Measurements from ENCODE around the gene NRCAM. TPM values are rescaled to one million over a fixed set of nuclear protein-coding genes. Genes with fewer than 3 reads are reported as not detected.

The NRCAM gene
- total RNA-seq, 2 experiments from 2014 or later: 3.2 to 3.8 TPM

DNA sequence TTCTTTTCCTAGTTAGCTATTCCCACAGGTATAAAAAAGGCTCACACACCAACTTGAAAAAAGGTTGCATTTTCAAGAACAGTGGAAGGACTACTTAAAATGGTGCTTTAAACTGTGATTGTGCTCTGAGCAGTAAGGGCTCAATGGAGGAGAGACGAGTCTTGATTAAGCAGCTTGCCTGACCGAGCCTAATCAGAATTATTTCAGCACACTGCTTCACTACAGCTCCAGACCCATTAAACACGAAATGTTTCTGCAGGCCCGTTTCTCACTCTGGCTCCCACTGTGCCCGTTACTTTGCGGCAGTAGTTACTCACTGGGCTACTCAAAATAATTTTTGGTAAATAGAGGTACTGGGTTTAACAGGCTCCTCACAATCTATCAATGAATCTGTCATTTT, 126.0 kb downstream of the NRCAM start:
- no peak overlapping the region for H3K4me3 Mint-ChIP-seq
- CTCF ChIA-PET: interaction anchor here (0.7 kb wide), 1 partner anchor 26 kb away, joined by 3 read pairs; no protein-coding TSS in a partner anchor
- DNase-seq (no peak), ATAC-seq (no peak)
- no peaks in the 10 kb centered on the region for H3K9me3 Mint-ChIP-seq
- no peak overlapping the region for H3K27ac Mint-ChIP-seq
- no peaks in the 10 kb centered on the region for H3K36me3 Mint-ChIP-seq (ENCODE audit: low read depth)
- no peaks in the 10 kb centered on the region for H3K4me1 Mint-ChIP-seq (ENCODE audit: low read depth)
- H3K27me3 Mint-ChIP-seq: no peaks in the 10 kb centered on the region
- TF ChIP-seq, protein P1, sequence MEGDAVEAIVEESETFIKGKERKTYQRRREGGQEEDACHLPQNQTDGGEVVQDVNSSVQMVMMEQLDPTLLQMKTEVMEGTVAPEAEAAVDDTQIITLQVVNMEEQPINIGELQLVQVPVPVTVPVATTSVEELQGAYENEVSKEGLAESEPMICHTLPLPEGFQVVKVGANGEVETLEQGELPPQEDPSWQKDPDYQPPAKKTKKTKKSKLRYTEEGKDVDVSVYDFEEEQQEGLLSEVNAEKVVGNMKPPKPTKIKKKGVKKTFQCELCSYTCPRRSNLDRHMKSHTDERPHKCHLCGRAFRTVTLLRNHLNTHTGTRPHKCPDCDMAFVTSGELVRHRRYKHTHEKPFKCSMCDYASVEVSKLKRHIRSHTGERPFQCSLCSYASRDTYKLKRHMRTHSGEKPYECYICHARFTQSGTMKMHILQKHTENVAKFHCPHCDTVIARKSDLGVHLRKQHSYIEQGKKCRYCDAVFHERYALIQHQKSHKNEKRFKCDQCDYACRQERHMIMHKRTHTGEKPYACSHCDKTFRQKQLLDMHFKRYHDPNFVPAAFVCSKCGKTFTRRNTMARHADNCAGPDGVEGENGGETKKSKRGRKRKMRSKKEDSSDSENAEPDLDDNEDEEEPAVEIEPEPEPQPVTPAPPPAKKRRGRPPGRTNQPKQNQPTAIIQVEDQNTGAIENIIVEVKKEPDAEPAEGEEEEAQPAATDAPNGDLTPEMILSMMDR (IDR thresholded peaks at IDR 0.05): no peak
- intact Hi-C loops (cut with micrococcal nuclease): no loop called here
- POLR2A ChIA-PET: interaction anchor here (0.6 kb wide), 1 partner anchor 301 kb away, joined by 3 read pairs; no protein-coding TSS in a partner anchor

DNA sequence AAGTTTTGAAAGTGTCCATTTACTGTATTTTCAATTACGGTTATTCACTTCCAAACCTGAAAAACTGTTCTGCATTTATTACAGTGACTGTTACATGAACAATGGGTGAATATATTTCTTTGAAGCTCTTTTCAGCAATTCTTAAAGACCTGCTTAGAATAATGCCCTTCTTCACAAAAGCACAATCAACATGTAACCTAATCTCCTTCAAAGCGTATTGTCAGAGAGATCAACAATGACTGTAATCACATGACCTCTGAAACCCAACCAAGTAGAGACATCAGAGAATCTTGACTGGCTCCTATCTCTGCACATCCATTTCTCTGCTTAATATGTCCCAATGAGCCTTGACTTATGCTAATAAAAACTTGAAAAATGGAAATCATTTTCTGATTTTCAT, 126.7 kb downstream of the NRCAM start:
- Mint-ChIP-seq H3K36me3 (ENCODE audit: low read depth) (no peaks in the 10 kb centered on the region), H3K4me1 (ENCODE audit: low read depth) (no peaks in the 10 kb centered on the region), H3K27ac (no peak overlapping the region), H3K4me3 (no peak overlapping the region), H3K27me3 (no peaks in the 10 kb centered on the region), H3K9me3 (no peaks in the 10 kb centered on the region)
- ATAC-seq: no peak
- ChIA-PET POLR2A (no interaction called here), CTCF (no interaction called here)
- TF ChIP-seq, protein P1 (IDR thresholded peaks at IDR 0.05): no peak
- intact Hi-C loops (cut with micrococcal nuclease): no loop called here
- DNase-seq: no peak

GRCh38 chr7:108328174-108328651, 128.0 kb downstream of the NRCAM start:
- Mint-ChIP-seq H3K9me3 (no peaks in the 10 kb centered on the region), H3K27ac (no peak overlapping the region), H3K36me3 (ENCODE audit: low read depth) (no peaks in the 10 kb centered on the region), H3K4me1 (ENCODE audit: low read depth) (peaks cover 3% of the 10 kb centered on the region), H3K27me3 (no peaks in the 10 kb centered on the region), H3K4me3 (no peak overlapping the region)
- ATAC-seq (no peak), DNase-seq (no peak)
- CTCF ChIA-PET: no interaction called here
- intact Hi-C loops (cut with micrococcal nuclease): no loop called here
- POLR2A ChIA-PET: no interaction called here
- TF ChIP-seq, protein P1 (IDR thresholded peaks at IDR 0.05): no peak

DNA sequence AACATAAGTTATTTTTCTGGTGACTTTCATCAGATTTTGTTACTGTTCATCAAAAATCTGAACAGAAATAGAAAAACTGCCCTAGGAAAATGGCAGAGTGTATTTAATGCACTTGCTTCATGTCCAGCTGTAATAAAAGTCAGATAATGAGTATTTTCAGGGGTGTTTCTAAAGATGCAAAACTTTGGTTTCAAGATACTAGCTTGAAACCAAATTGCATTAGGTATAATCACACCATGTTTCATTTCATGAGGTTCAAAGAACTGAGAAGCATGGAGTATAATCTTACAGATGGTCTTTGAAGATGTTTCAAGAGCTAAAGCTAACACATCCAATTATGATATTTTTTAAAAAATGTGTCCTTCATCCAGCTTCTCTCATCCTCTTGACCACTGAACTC, 128.9 kb downstream of the NRCAM start:
- no peak overlapping the region for H3K27ac Mint-ChIP-seq
- TF ChIP-seq, protein P1 (IDR thresholded peaks at IDR 0.05): no peak
- peaks cover 3% of the 10 kb centered on the region for H3K4me1 Mint-ChIP-seq (ENCODE audit: low read depth)
- intact Hi-C loops (cut with micrococcal nuclease): no loop called here
- no peak overlapping the region for H3K4me3 Mint-ChIP-seq
- ChIA-PET POLR2A (no interaction called here), CTCF (no interaction called here)
- DNase-seq (no peak), ATAC-seq (no peak)
- no peaks in the 10 kb centered on the region for H3K9me3 Mint-ChIP-seq
- no peaks in the 10 kb centered on the region for H3K36me3 Mint-ChIP-seq (ENCODE audit: low read depth)
- no peaks in the 10 kb centered on the region for H3K27me3 Mint-ChIP-seq

DNA sequence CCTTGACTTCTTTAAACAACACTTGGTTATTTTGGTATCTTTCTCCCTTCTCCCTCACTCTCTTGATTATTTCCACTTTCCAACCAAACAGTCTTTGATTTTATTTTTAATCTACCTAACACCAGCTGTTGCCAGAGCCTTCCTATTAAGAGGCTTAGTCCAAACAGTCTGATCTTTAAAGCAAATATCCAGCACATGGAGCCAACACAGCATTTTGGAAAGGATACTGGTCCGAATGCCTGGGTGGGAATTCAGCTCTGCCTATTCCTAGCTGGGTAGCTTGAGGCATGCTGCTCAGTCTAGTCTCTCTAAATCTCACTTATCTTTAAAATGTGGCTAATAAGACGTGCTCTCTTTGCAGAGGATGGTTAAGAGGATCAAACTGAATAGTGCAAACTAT, 129.3 kb downstream of the NRCAM start:
- H3K27me3 Mint-ChIP-seq: no peaks in the 10 kb centered on the region
- peaks cover 3% of the 10 kb centered on the region for H3K4me1 Mint-ChIP-seq (ENCODE audit: low read depth)
- ChIA-PET POLR2A (no interaction called here), CTCF (no interaction called here)
- H3K4me3 Mint-ChIP-seq: no peak overlapping the region
- H3K9me3 Mint-ChIP-seq: no peaks in the 10 kb centered on the region
- intact Hi-C loops (cut with micrococcal nuclease): no loop called here
- no peak overlapping the region for H3K27ac Mint-ChIP-seq
- DNase-seq (no peak), ATAC-seq (no peak)
- H3K36me3 Mint-ChIP-seq (ENCODE audit: low read depth): no peaks in the 10 kb centered on the region
- TF ChIP-seq, protein P1 (IDR thresholded peaks at IDR 0.05): no peak
